ENCODE data around the gene GMIP. TPM values are rescaled to one million over a fixed set of nuclear protein-coding genes. Genes with fewer than 3 reads are reported as not detected.

Gene GMIP
- total RNA-seq, 1 donor from 2014 or later: 32.4 TPM

DNA sequence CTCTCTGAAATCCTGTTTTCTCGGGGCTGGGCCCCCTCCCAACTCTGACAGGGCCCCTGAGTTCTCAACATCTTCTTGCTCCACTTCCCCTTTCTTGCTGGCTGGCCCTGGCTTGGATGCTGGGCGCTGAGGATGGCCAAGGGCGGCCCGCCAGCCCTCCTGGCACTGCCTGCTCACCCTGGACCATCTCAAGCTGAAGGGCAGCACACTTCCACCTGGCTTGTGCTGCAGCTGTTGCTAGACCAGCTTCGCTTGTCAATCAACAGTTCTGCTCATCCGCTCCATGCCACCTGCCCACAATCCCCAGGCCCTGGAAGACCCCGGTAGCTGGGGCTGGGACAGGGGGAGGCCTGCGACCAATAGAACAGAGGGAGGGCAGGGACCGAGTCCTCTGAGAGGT is 6.9 kb upstream of the GMIP start:
- Histone ChIP-seq H3K4me3 (ENCODE audit: insufficient read depth, low read depth, low read length) (no peak overlapping the region), H3K79me2 (ENCODE audit: insufficient read depth, low read length) (no peaks in the 10 kb centered on the region), H3K36me3 (ENCODE audit: insufficient read depth, low read length) (peaks cover 28% of the 10 kb centered on the region), H3K4me1 (ENCODE audit: insufficient read depth, low read length) (no peaks in the 10 kb centered on the region), H3K9me3 (ENCODE audit: insufficient read depth, low read depth, low read length) (no peaks in the 10 kb centered on the region), H2AFZ (ENCODE audit: low read depth, low read length) (no peak overlapping the region), H3K4me2 (ENCODE audit: low read length) (no peak overlapping the region), H3K27ac (ENCODE audit: low read depth, low read length) (no peak overlapping the region), H3K27me3 (ENCODE audit: insufficient read depth, low read length) (no peaks in the 10 kb centered on the region), H3K9ac (ENCODE audit: low read length) (no peak overlapping the region), H4K20me1 (ENCODE audit: insufficient read depth, low read length) (peaks cover 12% of the 10 kb centered on the region)
- H3K4me1 Mint-ChIP-seq (ENCODE audit: low read depth, unreplicated experiment): no peaks in the 10 kb centered on the region
- DNase-seq (ENCODE audit: low read depth) (no peak), FAIRE-seq (no peak)
- H3K9me3 Mint-ChIP-seq (ENCODE audit: unreplicated experiment): no peaks in the 10 kb centered on the region
- TF ChIP-seq EZH2 (IDR thresholded peaks at IDR 0.05; ENCODE audit: insufficient read depth, low read length): no peak
- TF ChIP-seq, protein P1, sequence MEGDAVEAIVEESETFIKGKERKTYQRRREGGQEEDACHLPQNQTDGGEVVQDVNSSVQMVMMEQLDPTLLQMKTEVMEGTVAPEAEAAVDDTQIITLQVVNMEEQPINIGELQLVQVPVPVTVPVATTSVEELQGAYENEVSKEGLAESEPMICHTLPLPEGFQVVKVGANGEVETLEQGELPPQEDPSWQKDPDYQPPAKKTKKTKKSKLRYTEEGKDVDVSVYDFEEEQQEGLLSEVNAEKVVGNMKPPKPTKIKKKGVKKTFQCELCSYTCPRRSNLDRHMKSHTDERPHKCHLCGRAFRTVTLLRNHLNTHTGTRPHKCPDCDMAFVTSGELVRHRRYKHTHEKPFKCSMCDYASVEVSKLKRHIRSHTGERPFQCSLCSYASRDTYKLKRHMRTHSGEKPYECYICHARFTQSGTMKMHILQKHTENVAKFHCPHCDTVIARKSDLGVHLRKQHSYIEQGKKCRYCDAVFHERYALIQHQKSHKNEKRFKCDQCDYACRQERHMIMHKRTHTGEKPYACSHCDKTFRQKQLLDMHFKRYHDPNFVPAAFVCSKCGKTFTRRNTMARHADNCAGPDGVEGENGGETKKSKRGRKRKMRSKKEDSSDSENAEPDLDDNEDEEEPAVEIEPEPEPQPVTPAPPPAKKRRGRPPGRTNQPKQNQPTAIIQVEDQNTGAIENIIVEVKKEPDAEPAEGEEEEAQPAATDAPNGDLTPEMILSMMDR (IDR thresholded peaks at IDR 0.05; ENCODE audit: insufficient read depth, low read depth, low read length): no peak
- peaks cover 24% of the 10 kb centered on the region for H3K36me3 Mint-ChIP-seq (ENCODE audit: low read depth, unreplicated experiment)
- H3K27ac Mint-ChIP-seq (ENCODE audit: unreplicated experiment): no peak overlapping the region
- H3K27me3 Mint-ChIP-seq (ENCODE audit: low read depth, unreplicated experiment): no peaks in the 10 kb centered on the region
- no peak overlapping the region for H3K4me3 Mint-ChIP-seq (ENCODE audit: unreplicated experiment)

DNA sequence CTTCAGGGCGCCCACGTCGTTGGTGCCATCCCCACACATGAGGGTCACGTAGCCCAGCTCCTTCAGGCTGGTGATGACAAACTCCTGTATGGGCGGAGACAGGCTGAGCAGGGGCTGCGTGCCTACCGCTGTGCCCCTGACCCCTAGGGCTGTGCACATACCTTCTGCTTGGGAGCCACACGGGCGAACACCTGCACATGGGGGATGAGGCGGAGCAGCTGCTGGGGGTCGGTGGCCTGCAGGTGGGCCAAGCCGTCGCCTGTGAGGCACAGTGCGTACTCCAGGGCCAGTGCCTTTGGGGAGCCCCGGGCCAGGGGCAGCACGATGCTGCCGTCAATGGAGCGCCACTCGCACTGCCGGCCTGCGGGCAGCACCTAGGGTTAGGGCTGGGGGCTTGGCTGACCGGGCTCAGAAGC is 6.1 kb upstream of the GMIP start:
- Histone ChIP-seq H3K9ac (ENCODE audit: low read length) (no peak overlapping the region), H3K79me2 (ENCODE audit: insufficient read depth, low read length) (no peaks in the 10 kb centered on the region), H3K4me3 (ENCODE audit: insufficient read depth, low read depth, low read length) (no peak overlapping the region), H3K9me3 (ENCODE audit: insufficient read depth, low read depth, low read length) (no peaks in the 10 kb centered on the region), H3K36me3 (ENCODE audit: insufficient read depth, low read length) (peaks cover 24% of the 10 kb centered on the region), H3K4me2 (ENCODE audit: low read length) (no peak overlapping the region), H3K4me1 (ENCODE audit: insufficient read depth, low read length) (no peaks in the 10 kb centered on the region), H3K27ac (ENCODE audit: low read depth, low read length) (no peak overlapping the region), H4K20me1 (ENCODE audit: insufficient read depth, low read length) (peaks cover 12% of the 10 kb centered on the region), H3K27me3 (ENCODE audit: insufficient read depth, low read length) (no peaks in the 10 kb centered on the region), H2AFZ (ENCODE audit: low read depth, low read length) (no peak overlapping the region)
- DNase-seq (ENCODE audit: low read depth) (no peak), FAIRE-seq (no peak)
- H3K4me1 Mint-ChIP-seq (ENCODE audit: low read depth, unreplicated experiment): no peaks in the 10 kb centered on the region
- no peak overlapping the region for H3K4me3 Mint-ChIP-seq (ENCODE audit: unreplicated experiment)
- peaks cover 24% of the 10 kb centered on the region for H3K36me3 Mint-ChIP-seq (ENCODE audit: low read depth, unreplicated experiment)
- no peak for TF ChIP-seq EZH2 (IDR thresholded peaks at IDR 0.05; ENCODE audit: insufficient read depth, low read length)
- TF ChIP-seq, protein P1 (IDR thresholded peaks at IDR 0.05; ENCODE audit: insufficient read depth, low read depth, low read length): no peak
- no peak overlapping the region for H3K27ac Mint-ChIP-seq (ENCODE audit: unreplicated experiment)
- H3K9me3 Mint-ChIP-seq (ENCODE audit: unreplicated experiment): no peaks in the 10 kb centered on the region
- no peaks in the 10 kb centered on the region for H3K27me3 Mint-ChIP-seq (ENCODE audit: low read depth, unreplicated experiment)

DNA sequence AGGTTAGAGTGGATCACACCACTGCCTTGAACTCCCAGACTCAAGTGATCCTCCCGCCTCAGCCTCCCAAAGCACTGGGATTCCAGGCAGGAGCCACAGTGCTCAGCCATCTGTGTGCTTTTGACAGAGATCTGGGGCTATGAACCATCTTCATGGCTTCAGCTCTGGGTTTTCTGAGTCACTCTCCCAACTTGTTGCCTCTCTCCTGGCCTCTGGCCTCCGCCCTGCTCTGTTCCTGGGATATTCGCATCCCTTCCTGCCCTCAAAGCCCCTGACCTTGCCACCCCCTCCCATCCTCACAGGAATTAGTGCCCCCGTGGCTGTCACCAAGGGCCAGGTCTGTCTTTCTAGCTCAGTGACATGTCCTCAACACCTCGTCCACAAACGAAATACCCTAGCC is 5.7 kb upstream of the GMIP start:
- no peak for FAIRE-seq
- H3K27me3 Mint-ChIP-seq (ENCODE audit: low read depth, unreplicated experiment): no peaks in the 10 kb centered on the region
- H3K4me3 Mint-ChIP-seq (ENCODE audit: unreplicated experiment): no peak overlapping the region

More for the DNA sequence above, 5.7 kb upstream of the GMIP start:
- Histone ChIP-seq H3K9me3 (ENCODE audit: insufficient read depth, low read depth, low read length) (no peaks in the 10 kb centered on the region), H3K27me3 (ENCODE audit: insufficient read depth, low read length) (no peaks in the 10 kb centered on the region), H3K4me3 (ENCODE audit: insufficient read depth, low read depth, low read length) (no peak overlapping the region), H4K20me1 (ENCODE audit: insufficient read depth, low read length) (peaks cover 14% of the 10 kb centered on the region), H3K9ac (ENCODE audit: low read length) (no peak overlapping the region), H3K4me2 (ENCODE audit: low read length) (no peak overlapping the region), H3K27ac (ENCODE audit: low read depth, low read length) (no peak overlapping the region), H2AFZ (ENCODE audit: low read depth, low read length) (no peak overlapping the region), H3K79me2 (ENCODE audit: insufficient read depth, low read length) (no peaks in the 10 kb centered on the region), H3K4me1 (ENCODE audit: insufficient read depth, low read length) (no peaks in the 10 kb centered on the region), H3K36me3 (ENCODE audit: insufficient read depth, low read length) (peaks cover 21% of the 10 kb centered on the region)
- TF ChIP-seq, protein P1 (IDR thresholded peaks at IDR 0.05; ENCODE audit: insufficient read depth, low read depth, low read length): no peak
- no peaks in the 10 kb centered on the region for H3K9me3 Mint-ChIP-seq (ENCODE audit: unreplicated experiment)
- peaks cover 24% of the 10 kb centered on the region for H3K36me3 Mint-ChIP-seq (ENCODE audit: low read depth, unreplicated experiment)
- DNase-seq (ENCODE audit: low read depth): no peak
- H3K27ac Mint-ChIP-seq (ENCODE audit: unreplicated experiment): no peak overlapping the region
- no peaks in the 10 kb centered on the region for H3K4me1 Mint-ChIP-seq (ENCODE audit: low read depth, unreplicated experiment)

All from astrocyte (in vitro differentiated cells and primary cell).